Retinal pigment epithelial cell (primary cell): ENCODE data around the gene ETNPPL.
"Not testable (repeated sequence)": the region's sequence is repeated elsewhere in the genome, so short reads cannot be mapped to it uniquely, and the experiment has no call there.

ENCODE experiments used
- DNase-seq: peaks from one replicate; pipeline ENCODE4 v3.0.0-alpha.2; 2010; ENCODE audit warnings: low read depth
- H3K4me3 ChIP-seq: 2 replicates; pipeline ENCODE4 v1.5.1; 2011; ENCODE audit warnings: mild to moderate bottlenecking, low read length, control low read depth, moderate library complexity
- CTCF ChIP-seq: conservative IDR thresholded peaks from 2 replicates; pipeline ENCODE4 v1.5.1; 2011; ENCODE audit warnings: low read depth, low read length, control low read depth, inconsistent platforms

The ETNPPL gene

DNA sequence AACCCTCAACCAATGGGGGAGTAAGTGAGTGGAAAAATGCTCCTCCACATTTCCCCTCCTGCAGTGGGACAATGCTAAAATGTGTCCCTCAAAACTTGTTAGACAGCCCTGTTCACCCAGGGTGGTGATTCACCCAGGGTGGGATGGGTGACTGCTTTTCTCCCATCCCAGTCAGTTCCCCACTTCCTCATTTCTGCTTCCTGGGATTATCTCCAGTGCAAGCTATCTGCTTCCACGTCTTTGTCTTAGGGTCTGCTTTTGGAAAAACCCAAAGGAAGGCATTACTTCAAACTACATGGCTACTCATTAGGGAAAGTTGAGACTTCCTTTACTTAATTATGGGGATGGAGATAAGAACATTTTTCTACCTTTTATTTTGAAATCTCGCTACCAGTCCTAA lies 45.5 kb downstream of the ETNPPL start:
- H3K4me3 ChIP-seq = no peak overlapping the region
- DNase-seq = no peak
- no peak for TF ChIP-seq CTCF

GRCh38 chr4:108716340-108716739 lies 46.5 kb downstream of the ETNPPL start:
- TF ChIP-seq CTCF = no peak
- no peak overlapping the region for H3K4me3 ChIP-seq
- no peak for DNase-seq

DNA sequence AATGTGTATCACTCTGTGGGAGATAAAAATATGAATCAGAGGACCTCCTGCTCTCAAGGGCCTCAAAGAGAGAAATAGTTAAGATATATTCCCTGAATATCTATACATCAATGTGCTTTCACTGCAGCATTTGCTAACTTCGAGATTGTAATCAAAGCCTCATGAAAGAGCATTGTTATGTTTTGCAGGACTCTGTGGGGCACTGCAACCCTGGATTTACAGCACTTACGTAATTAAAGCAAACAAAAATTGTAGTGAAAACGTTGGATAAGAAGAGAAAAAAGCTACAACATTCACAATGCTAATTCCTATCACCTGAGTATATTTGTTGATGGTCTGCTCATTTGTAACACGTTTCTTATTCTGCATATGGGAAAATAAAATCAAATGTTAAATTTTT lies 48.0 kb downstream of the ETNPPL start:
- TF ChIP-seq CTCF = no peak
- no peak for DNase-seq
- H3K4me3 ChIP-seq = no peak overlapping the region

- not testable (repeated sequence) for DNase-seq, H3K4me3 ChIP-seq
Observed at GRCh38 chr4:108710578-108710977, 52.3 kb downstream of the ETNPPL start.

GRCh38 chr4:108709722-108710121 lies 53.1 kb downstream of the ETNPPL start:
- DNase-seq = no peak

DNA sequence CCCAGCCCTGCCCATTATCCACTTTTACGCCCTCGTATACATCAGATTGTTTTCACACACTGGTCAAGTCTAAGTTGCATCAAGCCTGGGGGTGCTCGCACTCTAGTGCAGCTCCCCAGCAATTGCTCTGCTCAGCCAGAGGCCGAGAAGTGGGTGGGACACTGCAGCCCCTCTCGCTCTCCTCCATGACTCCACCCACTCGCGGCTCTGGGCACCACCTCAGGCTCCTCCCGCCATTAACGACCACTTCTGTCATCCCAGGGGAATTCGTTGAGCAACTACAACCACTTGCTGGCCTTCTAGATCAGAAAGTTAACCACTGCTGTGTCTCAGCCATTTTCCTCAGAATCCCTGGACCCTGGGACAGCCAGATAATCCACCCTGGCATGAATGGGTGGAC lies 53.6 kb downstream of the ETNPPL start:
- H3K4me3 ChIP-seq = no peak overlapping the region
- DNase-seq = no peak
- TF ChIP-seq CTCF = no peak

More at GRCh38 chr4:108709722-108710121, 53.1 kb downstream of the ETNPPL start:
- no peak overlapping the region for H3K4me3 ChIP-seq
- no peak for TF ChIP-seq CTCF

GRCh38 chr4:108706289-108706688 lies 56.6 kb downstream of the ETNPPL start:
- DNase-seq = no peak

More at GRCh38 chr4:108706289-108706688, 56.6 kb downstream of the ETNPPL start:
- TF ChIP-seq CTCF = no peak
- H3K4me3 ChIP-seq = no peak overlapping the region
